ENCODE measurements around the gene HES5.

GRCh38 chr1:2545754-2546514 lies 15.9 kb upstream of the HES5 start:
- TF ChIP-seq CTCF (IDR thresholded peaks at IDR 0.05) (no peak), USF1 (IDR thresholded peaks at IDR 0.05; ENCODE audit: borderline replicate concordance, low read depth) (peak; percentile 87), EP300 (IDR thresholded peaks at IDR 0.05; ENCODE audit: borderline replicate concordance in 1 of 2, low read depth in 1 of 2, low read length in 1 of 2) (no peak), EZH2phosphoT487 (IDR thresholded peaks at IDR 0.05; ENCODE audit: borderline replicate concordance, low read depth) (no peak), FOXJ3 (CRISPR knock-in tag; IDR thresholded peaks at IDR 0.05) (no peak), FOXM1 (IDR thresholded peaks at IDR 0.05; ENCODE audit: low read depth) (no peak), POLR2AphosphoS5 (IDR thresholded peaks at IDR 0.05; ENCODE audit: low read depth, low read length) (no peak), TCF12 (IDR thresholded peaks at IDR 0.05) (no peak), TEAD4 (IDR thresholded peaks at IDR 0.05; ENCODE audit: borderline replicate concordance, insufficient read depth) (no peak)

Data from SK-N-SH (cell line).